Occipital lobe (tissue), 2 donors: ENCODE measurements around the gene CTRB1. TPM values are rescaled to one million over a fixed set of nuclear protein-coding genes. Genes with fewer than 3 reads are reported as not detected.

ENCODE experiments used
- DNase-seq: peaks from one replicate; lab custom pipeline; 2025; lab: John Stamatoyannopoulos, UW
- total RNA-seq: library from RNA; depleted of rRNA; stranded (reverse); fragments of >200 nt; gene quantifications from one replicate; pipeline ENCODE4 v1.2.3, GENCODE V29; 2014

Gene CTRB1
- not detected for total RNA-seq

- no peak for DNase-seq
Observed at GRCh38 chr16:75218256-75219076, at the start of gene CTRB1. Gene CTRB1, plus strand, starts transcription at chr16:75218988. Its CDS starts 20 bp downstream, at chr16:75219008.

DNA sequence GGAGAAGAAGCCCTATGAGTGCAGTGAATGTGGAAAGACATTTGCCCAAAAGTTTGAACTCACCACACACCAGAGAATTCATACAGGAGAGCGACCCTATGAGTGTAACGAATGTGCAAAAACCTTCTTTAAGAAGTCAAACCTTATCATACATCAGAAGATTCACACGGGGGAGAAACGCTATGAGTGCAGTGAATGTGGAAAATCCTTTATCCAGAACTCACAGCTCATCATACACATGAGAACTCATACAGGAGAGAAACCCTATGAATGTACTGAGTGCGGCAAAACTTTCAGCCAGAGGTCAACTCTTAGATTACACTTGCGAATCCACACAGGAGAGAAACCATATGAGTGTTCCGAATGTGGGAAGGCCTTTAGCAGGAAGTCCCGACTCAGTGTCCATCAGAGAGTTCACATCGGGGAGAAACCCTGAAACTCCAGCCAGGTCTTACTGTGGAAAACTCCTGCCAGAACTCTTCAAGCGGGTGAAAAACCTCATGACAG is 48.8 kb upstream of the CTRB1 start:
- no peak for DNase-seq

- no peak for DNase-seq
Observed at GRCh38 chr16:75172578-75172977, 46.2 kb upstream of the CTRB1 start.

- no peak for DNase-seq
Observed at GRCh38 chr16:75175074-75175473, 43.7 kb upstream of the CTRB1 start.

GRCh38 chr16:75176926-75177325 is 41.9 kb upstream of the CTRB1 start:
- DNase-seq: no peak

GRCh38 chr16:75179208-75179607 is 39.6 kb upstream of the CTRB1 start:
- DNase-seq: no peak

DNA sequence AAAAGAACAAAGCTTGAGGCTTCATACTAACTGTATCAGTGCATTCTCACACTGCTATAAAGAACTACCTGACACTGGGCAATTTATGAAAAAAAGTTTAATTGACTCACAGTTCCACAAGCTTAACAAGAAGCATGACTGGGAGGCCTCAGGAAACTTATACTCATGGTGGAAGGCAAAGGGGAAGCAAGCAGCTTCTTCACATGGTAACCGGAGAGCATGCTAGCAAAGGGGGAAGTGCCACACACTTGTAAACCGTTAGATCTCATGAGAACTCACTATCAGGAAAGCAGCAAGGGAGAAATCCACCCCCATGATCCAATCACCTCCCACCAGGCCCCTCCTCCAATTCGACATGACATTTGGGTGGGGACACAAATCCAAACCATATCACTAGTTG is 37.2 kb upstream of the CTRB1 start:
- no peak for DNase-seq

DNA sequence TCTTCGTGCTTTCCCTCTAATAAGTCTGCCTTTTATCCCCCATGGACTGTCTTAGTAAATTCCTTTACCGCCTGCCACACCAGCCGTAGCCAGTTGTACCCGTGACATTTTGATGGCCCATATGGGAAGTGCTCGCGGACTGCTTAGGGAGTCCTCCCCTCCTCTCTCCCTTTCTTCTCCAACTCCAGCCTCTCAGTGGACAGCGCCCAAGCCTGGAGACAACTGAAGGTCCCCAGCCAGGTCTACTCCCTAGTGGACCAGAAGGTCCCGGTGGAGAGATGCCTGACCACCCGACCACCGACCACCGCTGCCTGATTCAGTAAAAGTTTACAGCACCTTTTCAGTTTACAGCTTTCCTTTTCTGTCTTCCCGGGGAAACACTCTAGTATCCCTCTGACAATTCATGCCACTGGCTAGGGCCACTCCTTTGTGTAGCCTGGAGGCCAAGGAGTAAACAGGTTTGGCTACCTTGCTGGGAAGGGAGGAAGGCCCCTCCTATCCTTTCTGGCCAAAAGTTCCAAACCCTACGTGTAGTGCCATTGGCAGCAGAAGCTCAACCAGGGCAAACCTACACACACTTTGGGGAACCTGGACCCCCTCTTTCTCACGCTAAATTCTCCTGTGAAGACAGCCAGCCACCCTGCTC is 29.8 kb upstream of the CTRB1 start:
- no peak for DNase-seq

DNA sequence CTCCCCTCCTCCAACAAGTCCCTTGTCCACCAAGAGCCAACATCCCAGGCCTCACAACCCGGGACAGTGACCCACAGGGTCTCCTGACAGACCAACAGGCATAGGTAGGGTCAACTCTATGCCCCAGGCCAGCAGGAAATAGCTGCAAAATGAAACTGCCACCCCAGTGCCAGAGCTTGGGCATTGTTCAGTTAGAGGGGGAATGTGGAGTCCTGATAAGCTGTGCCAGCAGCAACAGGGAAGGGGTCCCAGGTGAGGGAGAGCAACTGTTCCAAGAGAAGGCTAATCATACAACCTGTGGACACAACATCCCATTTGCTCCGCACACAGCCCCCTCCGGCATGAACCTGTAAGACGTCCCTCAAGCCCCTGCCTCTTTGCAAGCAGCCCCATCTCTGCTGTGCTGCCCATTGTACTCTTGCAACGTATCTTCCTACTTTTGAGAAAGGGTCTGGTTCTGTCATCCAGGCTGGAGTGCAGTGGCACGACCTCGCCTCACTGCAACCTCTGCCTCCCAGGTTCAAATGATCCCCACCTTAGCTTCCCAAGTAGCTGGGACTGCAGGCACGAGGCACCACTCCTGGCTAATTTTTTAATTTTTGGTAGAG is 29.0 kb upstream of the CTRB1 start:
- no peak for DNase-seq

- no peak for DNase-seq
Observed at GRCh38 chr16:75192606-75193264, 26.1 kb upstream of the CTRB1 start.

GRCh38 chr16:75193265-75193650 is 25.5 kb upstream of the CTRB1 start:
- no peak for DNase-seq

- DNase-seq: no peak
Observed at GRCh38 chr16:75193730-75194444, 24.9 kb upstream of the CTRB1 start.

GRCh38 chr16:75195811-75196790 is 22.7 kb upstream of the CTRB1 start:
- no peak for DNase-seq

DNA sequence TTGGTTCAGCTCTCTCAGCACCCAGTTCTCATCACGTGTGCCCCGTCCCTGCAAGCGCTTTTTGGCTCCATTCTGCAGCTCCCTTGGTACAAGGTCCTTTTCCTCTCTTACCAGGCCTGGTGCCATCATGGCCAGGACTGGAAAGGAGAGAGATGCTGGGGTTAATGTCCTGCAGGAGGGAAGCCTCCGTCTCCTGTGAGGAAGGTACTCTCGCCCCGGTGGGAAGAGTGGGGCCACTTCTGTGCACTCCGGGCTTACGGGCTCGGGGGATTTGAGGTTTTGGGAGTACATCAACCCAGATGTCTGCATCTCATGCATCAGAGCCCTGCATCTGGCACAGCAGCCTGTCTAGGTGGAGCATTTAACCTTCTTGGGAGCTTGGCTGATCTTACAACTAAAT is 22.0 kb upstream of the CTRB1 start:
- no peak for DNase-seq

DNA sequence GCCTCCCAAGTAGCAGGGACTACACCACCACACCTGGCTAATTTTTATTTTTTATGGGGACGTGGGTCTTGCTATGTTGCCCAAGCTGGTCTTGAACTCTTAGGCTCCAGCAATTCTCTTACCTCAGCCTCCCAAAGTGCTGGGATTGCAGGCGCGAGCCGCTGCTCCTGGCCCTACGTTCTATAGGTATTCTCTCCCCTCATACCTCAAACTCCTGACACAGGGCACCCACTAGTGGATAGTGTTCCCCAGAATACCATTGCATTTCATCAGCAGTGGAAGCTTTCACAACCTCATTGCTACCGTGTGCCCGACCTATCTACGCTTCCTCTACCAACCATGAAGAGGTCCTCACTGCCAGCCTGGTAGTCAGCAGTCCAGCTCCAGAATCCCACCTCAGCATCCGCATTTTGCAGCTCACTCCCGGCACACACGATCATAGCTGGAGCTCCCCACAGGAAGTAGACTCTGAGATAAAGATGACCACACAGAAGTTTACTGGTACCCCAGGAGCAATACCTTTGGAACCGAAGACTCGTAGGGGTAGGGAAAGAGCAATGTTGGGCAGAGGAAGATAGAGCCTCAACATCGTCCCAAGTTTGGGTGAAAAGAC is 21.2 kb upstream of the CTRB1 start:
- DNase-seq: no peak

- DNase-seq: no peak
Observed at GRCh38 chr16:75198135-75198600, 20.6 kb upstream of the CTRB1 start.

GRCh38 chr16:75202069-75202590 is 16.7 kb upstream of the CTRB1 start:
- no peak for DNase-seq

DNA sequence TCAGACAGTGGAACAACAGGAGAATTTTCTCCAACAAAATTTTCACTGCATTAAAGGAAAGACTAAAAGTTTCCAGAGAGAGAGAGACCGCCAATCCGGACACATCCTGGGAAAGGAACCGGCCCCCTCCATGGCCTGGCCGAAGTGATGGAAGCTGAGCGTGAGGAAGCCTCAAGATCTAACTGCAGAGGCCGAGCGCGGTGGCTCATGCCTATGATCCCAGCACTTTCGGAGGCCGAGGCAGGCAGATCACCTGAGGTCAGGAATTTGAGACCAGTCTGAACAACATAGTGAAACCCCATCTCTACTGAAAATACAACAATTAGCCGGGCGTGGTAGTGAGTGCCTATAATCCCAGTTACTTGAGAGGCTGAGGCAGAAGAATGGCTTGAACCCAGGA is 15.7 kb upstream of the CTRB1 start:
- DNase-seq: no peak
